ENCODE measurements around the gene ELMOD3. TPM values are rescaled to one million over a fixed set of nuclear protein-coding genes. Genes with fewer than 3 reads are reported as not detected.

Gene ELMOD3
- total RNA-seq, 1 experiment from 2014 or later, result 9.7 TPM

DNA sequence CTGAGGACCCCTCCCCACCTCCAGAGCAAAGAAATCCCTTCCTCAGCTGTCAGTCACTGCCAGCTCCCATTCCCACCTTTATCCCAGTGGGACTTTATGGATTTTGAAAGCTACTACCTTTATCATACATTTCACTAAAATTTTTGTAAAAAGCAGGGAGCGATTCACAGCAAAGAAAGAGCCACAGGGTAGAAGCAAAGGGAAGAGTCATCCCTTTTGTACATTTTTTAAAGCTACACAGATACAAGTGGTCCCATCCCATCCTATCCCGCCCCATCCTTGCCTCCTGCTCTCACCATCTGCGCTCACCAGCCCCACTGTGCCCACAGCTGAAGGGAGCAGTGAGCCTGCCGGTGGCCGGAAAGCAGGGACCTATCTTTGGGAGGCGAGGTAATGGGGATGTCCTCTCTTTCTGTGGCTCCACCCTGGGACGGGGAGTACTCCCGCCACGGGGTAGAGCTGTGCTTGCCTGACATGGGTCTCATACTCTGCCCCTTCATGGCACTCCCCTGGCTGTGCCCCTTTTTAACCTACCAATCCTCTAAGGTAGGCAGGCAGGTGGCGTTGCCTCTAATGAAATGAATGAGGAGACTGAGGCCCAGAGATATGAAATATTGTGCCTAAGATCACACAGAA is 77.1 kb downstream of the ELMOD3 start:
- CTCF ChIA-PET, result interaction anchor here (0.9 to 2.2 kb wide), 4 partner anchors 10 to 120 kb away, joined by 3 to 14 read pairs (median 5); no protein-coding TSS in a partner anchor
- no peak for ATAC-seq
- TF ChIP-seq ZNF263 (CRISPR knock-in tag; IDR thresholded peaks at IDR 0.05; ENCODE audit: low read depth), result 0 out of 2 replicates have a peak, but pooled peaks have one; percentile 18
- TF ChIP-seq ESRRA (CRISPR knock-in tag; IDR thresholded peaks at IDR 0.05; ENCODE audit: borderline replicate concordance), result no peak
- TF ChIP-seq, protein P1, sequence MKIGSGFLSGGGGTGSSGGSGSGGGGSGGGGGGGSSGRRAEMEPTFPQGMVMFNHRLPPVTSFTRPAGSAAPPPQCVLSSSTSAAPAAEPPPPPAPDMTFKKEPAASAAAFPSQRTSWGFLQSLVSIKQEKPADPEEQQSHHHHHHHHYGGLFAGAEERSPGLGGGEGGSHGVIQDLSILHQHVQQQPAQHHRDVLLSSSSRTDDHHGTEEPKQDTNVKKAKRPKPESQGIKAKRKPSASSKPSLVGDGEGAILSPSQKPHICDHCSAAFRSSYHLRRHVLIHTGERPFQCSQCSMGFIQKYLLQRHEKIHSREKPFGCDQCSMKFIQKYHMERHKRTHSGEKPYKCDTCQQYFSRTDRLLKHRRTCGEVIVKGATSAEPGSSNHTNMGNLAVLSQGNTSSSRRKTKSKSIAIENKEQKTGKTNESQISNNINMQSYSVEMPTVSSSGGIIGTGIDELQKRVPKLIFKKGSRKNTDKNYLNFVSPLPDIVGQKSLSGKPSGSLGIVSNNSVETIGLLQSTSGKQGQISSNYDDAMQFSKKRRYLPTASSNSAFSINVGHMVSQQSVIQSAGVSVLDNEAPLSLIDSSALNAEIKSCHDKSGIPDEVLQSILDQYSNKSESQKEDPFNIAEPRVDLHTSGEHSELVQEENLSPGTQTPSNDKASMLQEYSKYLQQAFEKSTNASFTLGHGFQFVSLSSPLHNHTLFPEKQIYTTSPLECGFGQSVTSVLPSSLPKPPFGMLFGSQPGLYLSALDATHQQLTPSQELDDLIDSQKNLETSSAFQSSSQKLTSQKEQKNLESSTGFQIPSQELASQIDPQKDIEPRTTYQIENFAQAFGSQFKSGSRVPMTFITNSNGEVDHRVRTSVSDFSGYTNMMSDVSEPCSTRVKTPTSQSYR (CRISPR knock-in tag; IDR thresholded peaks at IDR 0.05), result no peak
- Mint-ChIP-seq H3K27me3 (ENCODE audit: low read depth) (peaks cover 23% of the 10 kb centered on the region), H3K4me3 (peak overlapping the region; percentile 48), H3K27ac (no peak overlapping the region; the same call in 1 of the 2 replicates), H3K9me3 (no peaks in the 10 kb centered on the region), H3K4me1 (peaks cover 64% of the 10 kb centered on the region), H3K36me3 (no peaks in the 10 kb centered on the region)
- POLR2A ChIA-PET, result interaction anchor here (1.1 to 2.0 kb wide), 6 partner anchors 10 to 120 kb away, joined by 4 to 25 read pairs (median 6); partner anchors contain the start of gene MAT2A
- no peak for DNase-seq (ENCODE audit: low spot score)

DNA sequence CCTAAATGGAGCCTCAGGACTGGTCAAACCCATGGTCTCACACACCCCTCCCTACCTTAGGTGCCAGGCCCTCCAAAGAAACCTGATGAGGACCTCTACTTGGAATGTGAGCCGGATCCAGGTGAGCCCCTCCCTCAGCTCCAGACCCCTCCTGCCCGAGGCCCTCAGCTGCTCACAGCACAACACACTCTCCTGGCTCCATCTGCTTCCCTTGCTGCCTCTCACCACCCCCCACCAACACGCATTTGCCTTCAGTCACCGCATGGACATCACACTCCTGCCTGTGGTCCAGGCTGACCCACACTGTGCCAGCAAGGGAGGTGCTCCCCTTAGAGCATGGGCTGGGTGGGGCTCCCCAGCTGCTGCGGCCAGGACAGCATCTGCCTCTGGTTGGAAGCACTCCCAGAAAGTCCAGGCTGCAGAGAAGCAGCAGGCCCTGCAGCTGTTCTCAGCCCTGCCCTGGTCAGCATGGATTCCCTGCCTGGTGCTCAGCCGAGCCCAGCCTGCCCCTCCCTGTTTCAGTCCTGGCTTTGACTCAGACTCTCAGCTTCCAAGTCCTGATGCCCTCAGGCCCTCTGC is 79.0 kb downstream of the ELMOD3 start:
- TF ChIP-seq, protein P2, sequence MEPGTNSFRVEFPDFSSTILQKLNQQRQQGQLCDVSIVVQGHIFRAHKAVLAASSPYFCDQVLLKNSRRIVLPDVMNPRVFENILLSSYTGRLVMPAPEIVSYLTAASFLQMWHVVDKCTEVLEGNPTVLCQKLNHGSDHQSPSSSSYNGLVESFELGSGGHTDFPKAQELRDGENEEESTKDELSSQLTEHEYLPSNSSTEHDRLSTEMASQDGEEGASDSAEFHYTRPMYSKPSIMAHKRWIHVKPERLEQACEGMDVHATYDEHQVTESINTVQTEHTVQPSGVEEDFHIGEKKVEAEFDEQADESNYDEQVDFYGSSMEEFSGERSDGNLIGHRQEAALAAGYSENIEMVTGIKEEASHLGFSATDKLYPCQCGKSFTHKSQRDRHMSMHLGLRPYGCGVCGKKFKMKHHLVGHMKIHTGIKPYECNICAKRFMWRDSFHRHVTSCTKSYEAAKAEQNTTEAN (CRISPR knock-in tag; IDR thresholded peaks at IDR 0.05), result no peak
- TF ChIP-seq, protein P3, sequence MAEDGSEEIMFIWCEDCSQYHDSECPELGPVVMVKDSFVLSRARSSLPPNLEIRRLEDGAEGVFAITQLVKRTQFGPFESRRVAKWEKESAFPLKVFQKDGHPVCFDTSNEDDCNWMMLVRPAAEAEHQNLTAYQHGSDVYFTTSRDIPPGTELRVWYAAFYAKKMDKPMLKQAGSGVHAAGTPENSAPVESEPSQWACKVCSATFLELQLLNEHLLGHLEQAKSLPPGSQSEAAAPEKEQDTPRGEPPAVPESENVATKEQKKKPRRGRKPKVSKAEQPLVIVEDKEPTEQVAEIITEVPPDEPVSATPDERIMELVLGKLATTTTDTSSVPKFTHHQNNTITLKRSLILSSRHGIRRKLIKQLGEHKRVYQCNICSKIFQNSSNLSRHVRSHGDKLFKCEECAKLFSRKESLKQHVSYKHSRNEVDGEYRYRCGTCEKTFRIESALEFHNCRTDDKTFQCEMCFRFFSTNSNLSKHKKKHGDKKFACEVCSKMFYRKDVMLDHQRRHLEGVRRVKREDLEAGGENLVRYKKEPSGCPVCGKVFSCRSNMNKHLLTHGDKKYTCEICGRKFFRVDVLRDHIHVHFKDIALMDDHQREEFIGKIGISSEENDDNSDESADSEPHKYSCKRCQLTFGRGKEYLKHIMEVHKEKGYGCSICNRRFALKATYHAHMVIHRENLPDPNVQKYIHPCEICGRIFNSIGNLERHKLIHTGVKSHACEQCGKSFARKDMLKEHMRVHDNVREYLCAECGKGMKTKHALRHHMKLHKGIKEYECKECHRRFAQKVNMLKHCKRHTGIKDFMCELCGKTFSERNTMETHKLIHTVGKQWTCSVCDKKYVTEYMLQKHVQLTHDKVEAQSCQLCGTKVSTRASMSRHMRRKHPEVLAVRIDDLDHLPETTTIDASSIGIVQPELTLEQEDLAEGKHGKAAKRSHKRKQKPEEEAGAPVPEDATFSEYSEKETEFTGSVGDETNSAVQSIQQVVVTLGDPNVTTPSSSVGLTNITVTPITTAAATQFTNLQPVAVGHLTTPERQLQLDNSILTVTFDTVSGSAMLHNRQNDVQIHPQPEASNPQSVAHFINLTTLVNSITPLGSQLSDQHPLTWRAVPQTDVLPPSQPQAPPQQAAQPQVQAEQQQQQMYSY (CRISPR knock-in tag; IDR thresholded peaks at IDR 0.05), result 0 out of 2 replicates have a peak, but pooled peaks have one; percentile 21
- TF ChIP-seq TCF7 (CRISPR knock-in tag; IDR thresholded peaks at IDR 0.05; ENCODE audit: low read depth), result no peak
- Mint-ChIP-seq H3K4me3 (no peak overlapping the region), H3K36me3 (no peaks in the 10 kb centered on the region), H3K9me3 (no peaks in the 10 kb centered on the region), H3K27ac (no peak overlapping the region; the same call in 1 of the 2 replicates), H3K4me1 (peaks cover 68% of the 10 kb centered on the region), H3K27me3 (ENCODE audit: low read depth) (peaks cover 10% of the 10 kb centered on the region)
- ATAC-seq (peak; percentile 4), DNase-seq (ENCODE audit: low spot score) (no peak)
- CTCF ChIA-PET, result interaction anchor here (0.8 kb wide), 1 partner anchor 22 kb away, joined by 3 read pairs; no protein-coding TSS in a partner anchor
- POLR2A ChIA-PET, result interaction anchor here (0.6 to 6.1 kb wide), 3 partner anchors 52 to 140 kb away, joined by 3 to 54 read pairs (median 5); partner anchors contain the start of gene MAT2A

DNA sequence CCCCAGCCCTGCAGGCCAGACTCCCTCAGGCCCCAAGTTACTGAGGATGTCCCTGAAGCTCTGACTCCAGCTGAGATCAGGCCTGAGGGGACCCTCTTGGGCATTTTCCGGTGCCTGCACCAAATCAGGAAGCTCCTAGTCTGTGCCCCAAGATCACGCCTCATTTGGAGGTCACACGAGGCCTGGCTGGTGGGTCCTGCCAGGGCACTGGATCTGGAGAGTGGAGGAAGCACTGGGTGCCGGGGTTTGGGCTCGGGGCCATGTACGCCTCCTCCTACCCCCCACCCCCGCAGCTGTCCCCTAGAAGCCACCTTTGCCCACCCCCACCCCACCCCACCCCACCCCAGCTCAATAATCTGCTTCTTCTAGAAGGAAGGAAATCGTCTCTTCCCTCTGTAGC is 80.1 kb downstream of the ELMOD3 start:
- H3K27me3 Mint-ChIP-seq (ENCODE audit: low read depth), result peaks cover 15% of the 10 kb centered on the region
- no peak overlapping the region for H3K4me3 Mint-ChIP-seq
- no peak overlapping the region for H3K27ac Mint-ChIP-seq
- peaks cover 61% of the 10 kb centered on the region for H3K4me1 Mint-ChIP-seq
- TF ChIP-seq ESRRA (CRISPR knock-in tag; IDR thresholded peaks at IDR 0.05; ENCODE audit: borderline replicate concordance) (no peak), CBFB (CRISPR knock-in tag; IDR thresholded peaks at IDR 0.05; ENCODE audit: low read depth) (no peak)
- TF ChIP-seq, protein P4, sequence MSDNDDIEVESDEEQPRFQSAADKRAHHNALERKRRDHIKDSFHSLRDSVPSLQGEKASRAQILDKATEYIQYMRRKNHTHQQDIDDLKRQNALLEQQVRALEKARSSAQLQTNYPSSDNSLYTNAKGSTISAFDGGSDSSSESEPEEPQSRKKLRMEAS (CRISPR knock-in tag; IDR thresholded peaks at IDR 0.05), result no peak
- H3K36me3 Mint-ChIP-seq, result no peaks in the 10 kb centered on the region
- ATAC-seq, result no peak
- no peaks in the 10 kb centered on the region for H3K9me3 Mint-ChIP-seq
- no peak for DNase-seq (ENCODE audit: low spot score)
- ChIA-PET POLR2A (interaction anchor here (0.7 to 6.1 kb wide), 2 partner anchors 104 to 108 kb away, joined by 4 to 54 read pairs; partner anchors contain the start of gene MAT2A), CTCF (interaction anchor here (0.8 to 5.3 kb wide), 2 partner anchors 15 to 90 kb away, joined by 3 to 45 read pairs; partner anchors contain the start of gene SH2D6)
